Right atrium auricular region (tissue), 2 donors: ENCODE data around the gene MRPL10. TPM values are rescaled to one million over a fixed set of nuclear protein-coding genes. Genes with fewer than 3 reads are reported as not detected.

Experiments
- DNase-seq: peaks from one replicate; pipeline ENCODE4 v3.0.0-alpha.2; 2019; ENCODE audit warnings: low spot score
- H3K27ac ChIP-seq, 2 donors: fragments of 200-600 bp; sonication (generic); 1 replicate in 1 of 2; 2 replicates in 1 of 2; pipeline ENCODE4 v1.5.1; 2016 to 2019
- H3K27me3 ChIP-seq, 2 donors: fragments of 200-600 bp; sonication (generic); one replicate each; pipeline versions ENCODE4 v1.5.1 to v1.6.0; 2017 to 2019
- H3K36me3 ChIP-seq: fragments of 200-600 bp; sonication (generic); one replicate; pipeline ENCODE4 v1.5.1; 2016
- H3K4me1 ChIP-seq, 2 donors: fragments of 200-600 bp; sonication (generic); one replicate each; pipeline versions ENCODE4 v1.5.1 to v1.6.0; 2017 to 2019
- H3K4me3 ChIP-seq, 2 donors: fragments of 200-600 bp; sonication (generic); 1 replicate in 1 of 2; 2 replicates in 1 of 2; pipeline ENCODE4 v1.5.1; 2017 to 2019; ENCODE audit warnings: mild to moderate bottlenecking in 1 of 2, moderate library complexity in 1 of 2
- H3K9me3 ChIP-seq, 2 donors: fragments of 200-600 bp; sonication (generic); one replicate each; pipeline ENCODE4 v1.5.1; 2019
- CTCF ChIP-seq, 2 donors: fragments of 200-600 bp; sonication (generic); IDR thresholded peaks; one replicate each; pipeline ENCODE4 v1.5.1; 2019; ENCODE audit warnings: antibody characterized with exemption in 2 of 2
- total RNA-seq, 2 donors: library from RNA; depleted of rRNA; stranded (reverse); fragments of >200 nt; gene quantifications; one replicate each; pipeline ENCODE4 v1.1.0, GENCODE V29; 2016

The MRPL10 gene
- total RNA-seq, 2 donors from 2014 or later = 51.8 to 61.3 TPM

GRCh38 chr17:47871048-47871447, 39.7 kb upstream of the MRPL10 start:
- Histone ChIP-seq H3K27me3 (peaks cover 0 to 6% of the 10 kb centered on the region in 2 donors), H3K36me3 (no peaks in the 10 kb centered on the region), H3K9me3 (no peaks in the 10 kb centered on the region), H3K4me1 (no peaks in the 10 kb centered on the region), H3K27ac (no peak overlapping the region), H3K4me3 (no peak overlapping the region)
- TF ChIP-seq CTCF (IDR thresholded peaks at IDR 0.05) = no peak
- no peak for DNase-seq

- no peaks in the 10 kb centered on the region for H3K36me3 ChIP-seq
- TF ChIP-seq CTCF (IDR thresholded peaks at IDR 0.05) = no peak
- H3K27ac ChIP-seq = no peak overlapping the region
- H3K4me1 ChIP-seq = no peaks in the 10 kb centered on the region
- H3K4me3 ChIP-seq = no peak overlapping the region
- no peak for DNase-seq
- no peaks in the 10 kb centered on the region for H3K9me3 ChIP-seq
- peaks cover 0 to 6% of the 10 kb centered on the region in 2 donors for H3K27me3 ChIP-seq
Measured at GRCh38 chr17:47870056-47870455, 38.7 kb upstream of the MRPL10 start.

- no peaks in the 10 kb centered on the region for H3K9me3 ChIP-seq
- H3K36me3 ChIP-seq = no peaks in the 10 kb centered on the region
- H3K27me3 ChIP-seq = peaks cover 0 to 6% of the 10 kb centered on the region in 2 donors
- no peak for DNase-seq
- no peak overlapping the region for H3K4me3 ChIP-seq
- H3K4me1 ChIP-seq = no peaks in the 10 kb centered on the region
- no peak for TF ChIP-seq CTCF (IDR thresholded peaks at IDR 0.05)
- H3K27ac ChIP-seq = no peak overlapping the region
Measured at GRCh38 chr17:47869114-47869513, 37.8 kb upstream of the MRPL10 start.

GRCh38 chr17:47867813-47868533, 36.6 kb upstream of the MRPL10 start:
- peaks cover 0 to 6% of the 10 kb centered on the region in 2 donors for H3K27me3 ChIP-seq
- no peak overlapping the region for H3K4me3 ChIP-seq
- no peak overlapping the region for H3K27ac ChIP-seq
- no peaks in the 10 kb centered on the region for H3K9me3 ChIP-seq
- H3K4me1 ChIP-seq = no peaks in the 10 kb centered on the region
- no peak for DNase-seq
- TF ChIP-seq CTCF (IDR thresholded peaks at IDR 0.05) = no peak
- no peaks in the 10 kb centered on the region for H3K36me3 ChIP-seq

- Histone ChIP-seq H3K27me3 (no peaks in the 10 kb centered on the region), H3K9me3 (no peaks in the 10 kb centered on the region), H3K36me3 (no peaks in the 10 kb centered on the region), H3K27ac (no peak overlapping the region), H3K4me3 (no peak overlapping the region), H3K4me1 (no peaks in the 10 kb centered on the region)
- DNase-seq = no peak
- no peak for TF ChIP-seq CTCF (IDR thresholded peaks at IDR 0.05)
Measured at GRCh38 chr17:47866941-47867340, 35.6 kb upstream of the MRPL10 start.

- Histone ChIP-seq H3K27me3 (no peaks in the 10 kb centered on the region), H3K27ac (no peak overlapping the region), H3K4me3 (no peak overlapping the region), H3K9me3 (no peaks in the 10 kb centered on the region), H3K4me1 (no peaks in the 10 kb centered on the region), H3K36me3 (no peaks in the 10 kb centered on the region)
- DNase-seq = no peak
- TF ChIP-seq CTCF (IDR thresholded peaks at IDR 0.05) = no peak
Measured at GRCh38 chr17:47864791-47865216, 33.5 kb upstream of the MRPL10 start.
